ENCODE data around the gene RASGEF1B. TPM values are rescaled to one million over a fixed set of nuclear protein-coding genes. Genes with fewer than 3 reads are reported as not detected.

Gene RASGEF1B
- total and polyA plus RNA-seq, 12 donors, result 5.6 to 27.2 (median 8.8) TPM

DNA sequence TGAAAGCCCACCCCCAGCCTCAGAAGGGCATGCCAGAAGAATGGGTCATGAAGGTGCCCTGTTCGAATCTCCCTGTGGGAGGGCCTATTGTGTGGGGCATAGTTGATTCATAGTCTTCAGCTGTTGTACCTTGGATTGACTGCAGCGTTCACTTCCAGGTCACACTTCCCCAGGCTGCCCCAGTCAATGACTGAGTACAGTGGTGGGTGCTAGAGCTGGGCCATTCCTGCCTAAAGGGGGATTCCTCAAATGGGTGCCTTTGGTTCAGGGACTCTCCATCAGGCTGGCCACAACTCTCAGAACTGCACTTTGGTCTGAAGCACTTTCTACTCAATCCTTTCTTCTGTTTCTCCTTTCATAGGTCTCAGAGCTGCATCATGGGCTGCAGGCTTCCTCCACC is 35.0 kb upstream of the RASGEF1B start:
- no peaks in the 10 kb centered on the region for H3K9me3 ChIP-seq (replicated peaks in 1 of 3)
- no peaks in the 10 kb centered on the region for H3K27me3 ChIP-seq
- H3K4me1 ChIP-seq (replicated peaks in 1 of 2), result no peaks in the 10 kb centered on the region
- H3K27ac ChIP-seq, result peak overlapping the region in 1 of 5 donors; percentile 88
- intact Hi-C loops (cut with DNase I), result no loop called here
- WGBS, 4 donors, result 80 to 95% (median 91%) methylated on average over 2 of the region's 2 CpGs; no CpG with 5 or more reads in 1 of the 4 donors
- no peak for DNase-seq
- no peak overlapping the region for H3K4me3 ChIP-seq
- no peak for TF ChIP-seq POLR2A (IDR thresholded peaks at IDR 0.05)
- TF ChIP-seq, protein P1, sequence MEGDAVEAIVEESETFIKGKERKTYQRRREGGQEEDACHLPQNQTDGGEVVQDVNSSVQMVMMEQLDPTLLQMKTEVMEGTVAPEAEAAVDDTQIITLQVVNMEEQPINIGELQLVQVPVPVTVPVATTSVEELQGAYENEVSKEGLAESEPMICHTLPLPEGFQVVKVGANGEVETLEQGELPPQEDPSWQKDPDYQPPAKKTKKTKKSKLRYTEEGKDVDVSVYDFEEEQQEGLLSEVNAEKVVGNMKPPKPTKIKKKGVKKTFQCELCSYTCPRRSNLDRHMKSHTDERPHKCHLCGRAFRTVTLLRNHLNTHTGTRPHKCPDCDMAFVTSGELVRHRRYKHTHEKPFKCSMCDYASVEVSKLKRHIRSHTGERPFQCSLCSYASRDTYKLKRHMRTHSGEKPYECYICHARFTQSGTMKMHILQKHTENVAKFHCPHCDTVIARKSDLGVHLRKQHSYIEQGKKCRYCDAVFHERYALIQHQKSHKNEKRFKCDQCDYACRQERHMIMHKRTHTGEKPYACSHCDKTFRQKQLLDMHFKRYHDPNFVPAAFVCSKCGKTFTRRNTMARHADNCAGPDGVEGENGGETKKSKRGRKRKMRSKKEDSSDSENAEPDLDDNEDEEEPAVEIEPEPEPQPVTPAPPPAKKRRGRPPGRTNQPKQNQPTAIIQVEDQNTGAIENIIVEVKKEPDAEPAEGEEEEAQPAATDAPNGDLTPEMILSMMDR (IDR thresholded peaks at IDR 0.05), result no peak
- no peaks in the 10 kb centered on the region for H3K36me3 ChIP-seq (replicated peaks in 1 of 2)

DNA sequence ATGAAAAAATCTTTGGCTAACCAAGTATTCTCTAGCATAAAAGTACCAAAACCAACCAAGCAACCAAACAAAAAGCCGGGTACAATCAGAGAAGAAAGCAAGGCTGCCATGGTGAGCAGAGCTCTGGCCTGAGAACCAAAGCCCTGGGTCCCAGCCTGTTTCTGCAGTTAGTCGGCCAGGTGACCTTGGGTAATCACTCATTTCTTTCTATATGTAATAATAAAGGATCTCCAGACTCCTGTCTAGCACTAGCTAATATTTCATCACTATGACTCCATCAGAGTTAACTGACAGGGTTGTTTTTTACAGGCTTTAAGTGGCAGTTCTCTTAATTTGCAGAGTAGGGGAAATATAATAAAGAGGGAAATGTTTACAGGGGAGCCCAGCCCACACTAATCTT is 34.0 kb upstream of the RASGEF1B start:
- peak overlapping the region; percentile 41 to 88 (median 68) for H3K27ac ChIP-seq
- WGBS, 4 donors, result 25 to 55% (median 53%) methylated on average over 2 of the region's 2 CpGs
- TF ChIP-seq, protein P1 (IDR thresholded peaks at IDR 0.05), result no peak
- no peak for TF ChIP-seq POLR2A (IDR thresholded peaks at IDR 0.05)
- H3K4me1 ChIP-seq (replicated peaks in 1 of 2), result no peaks in the 10 kb centered on the region
- intact Hi-C loops (cut with DNase I), result no loop called here
- H3K36me3 ChIP-seq (replicated peaks in 1 of 2), result no peaks in the 10 kb centered on the region
- H3K4me3 ChIP-seq, result no peak overlapping the region
- H3K27me3 ChIP-seq, result no peaks in the 10 kb centered on the region
- no peaks in the 10 kb centered on the region for H3K9me3 ChIP-seq (replicated peaks in 1 of 3)
- DNase-seq, result no peak

DNA sequence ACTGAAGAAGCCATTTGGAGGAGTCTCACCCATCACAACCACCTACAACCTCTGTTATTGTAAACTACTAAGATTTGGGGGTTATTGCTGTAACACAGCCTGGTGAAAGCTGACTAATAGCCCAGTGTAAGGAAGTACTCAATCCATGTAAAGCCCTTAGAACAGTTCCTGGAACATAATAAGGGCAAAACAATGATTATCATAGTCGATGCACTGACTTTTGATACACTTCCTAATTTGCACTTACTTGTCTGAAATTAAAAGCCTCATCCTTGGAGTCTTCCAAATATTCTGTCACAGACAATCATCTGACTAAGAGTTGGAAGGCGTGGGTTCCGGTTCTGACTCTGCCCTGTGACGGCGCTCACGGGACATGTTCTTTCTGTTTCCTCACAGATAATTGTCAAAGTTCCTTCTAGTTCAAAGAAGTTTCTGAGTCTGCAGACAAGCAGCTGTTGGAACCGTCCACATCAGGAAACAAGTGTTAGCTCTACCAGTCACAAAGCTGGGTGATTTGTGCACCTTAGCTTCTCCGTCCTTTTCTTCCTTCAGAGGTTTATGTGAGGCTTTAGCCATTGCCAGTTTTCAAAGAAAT is 33.4 kb upstream of the RASGEF1B start:
- WGBS, 4 donors, result 60 to 73% (median 67%) methylated on average over 8 of the region's 8 CpGs
- intact Hi-C loops (cut with DNase I), result no loop called here
- TF ChIP-seq POLR2A (IDR thresholded peaks at IDR 0.05), result peak; percentile 22 to 37
- TF ChIP-seq, protein P1 (IDR thresholded peaks at IDR 0.05), result no peak
- no peak overlapping the region for H3K4me3 ChIP-seq
- no peaks in the 10 kb centered on the region for H3K9me3 ChIP-seq (replicated peaks in 1 of 3)
- peak overlapping the region; percentile 42 to 88 (median 68) for H3K27ac ChIP-seq
- DNase-seq, result peak; percentile 48 to 88 (median 70)
- H3K4me1 ChIP-seq (replicated peaks in 1 of 2), result no peaks in the 10 kb centered on the region
- no peaks in the 10 kb centered on the region for H3K27me3 ChIP-seq
- no peaks in the 10 kb centered on the region for H3K36me3 ChIP-seq (replicated peaks in 1 of 2)

GRCh38 chr4:81504112-81505003 is 32.7 kb upstream of the RASGEF1B start:
- no peak for TF ChIP-seq POLR2A (IDR thresholded peaks at IDR 0.05)
- TF ChIP-seq, protein P1 (IDR thresholded peaks at IDR 0.05), result no peak
- no peaks in the 10 kb centered on the region for H3K36me3 ChIP-seq (replicated peaks in 1 of 2)
- peak in 3 of 7 donors; percentile 21 to 47 (median 43) for DNase-seq
- intact Hi-C loops (cut with DNase I), result no loop called here
- no peaks in the 10 kb centered on the region for H3K9me3 ChIP-seq (replicated peaks in 1 of 3)
- 69 to 82% (median 75%) methylated on average over 6 of the region's 6 CpGs for WGBS, 4 donors
- peak overlapping the region; percentile 9 to 88 (median 52) for H3K27ac ChIP-seq
- no peaks in the 10 kb centered on the region for H3K4me1 ChIP-seq (replicated peaks in 1 of 2)
- H3K4me3 ChIP-seq, result no peak overlapping the region
- no peaks in the 10 kb centered on the region for H3K27me3 ChIP-seq
